ENCODE results near the gene MAP1LC3B. TPM values are rescaled to one million over a fixed set of nuclear protein-coding genes. Genes with fewer than 3 reads are reported as not detected.

MAP1LC3B gene
- total RNA-seq, 1 donor from 2014 or later: 118 TPM

DNA sequence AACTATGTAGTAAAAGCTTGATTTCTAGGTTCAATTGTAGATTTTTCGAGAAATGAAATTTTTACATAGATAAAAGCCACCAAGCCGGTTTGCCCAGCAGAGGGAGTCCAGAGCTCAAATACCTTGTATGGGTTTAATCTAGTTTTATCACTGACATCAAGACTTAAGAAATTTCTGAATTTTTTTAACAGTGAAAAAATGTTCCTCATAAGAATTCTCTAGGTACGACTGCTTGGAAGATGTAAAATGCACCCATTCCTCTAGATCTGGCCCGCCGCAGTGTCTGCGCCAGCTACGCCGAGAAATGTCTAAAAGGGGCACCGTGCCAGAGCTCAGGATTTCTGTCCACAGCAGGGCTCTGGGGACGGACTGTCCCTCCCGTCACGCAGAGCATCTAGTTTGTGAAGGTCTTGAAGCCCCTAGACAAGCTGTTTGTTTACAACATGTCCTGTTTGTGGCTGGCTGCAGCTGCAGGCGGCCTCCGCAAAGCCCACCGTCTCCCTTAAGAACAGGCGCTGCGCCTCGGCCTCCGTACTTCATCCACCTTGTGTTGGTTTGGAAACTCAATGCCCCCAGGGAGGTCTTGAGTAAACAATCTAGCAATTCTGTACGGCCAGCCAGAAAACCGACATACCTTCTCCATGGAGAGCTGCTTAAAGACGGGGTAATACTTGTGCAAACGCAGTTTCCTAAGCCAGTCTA is 24.8 kb downstream of the MAP1LC3B start:
- ATAC-seq (ENCODE audit: poor library complexity) (no peak), DNase-seq (peak; percentile 60)
- intact Hi-C loops (cut with DNase I): loop anchor here (10.0 kb wide), 1 partner anchor 138 kb away; no protein-coding TSS in a partner anchor

DNA sequence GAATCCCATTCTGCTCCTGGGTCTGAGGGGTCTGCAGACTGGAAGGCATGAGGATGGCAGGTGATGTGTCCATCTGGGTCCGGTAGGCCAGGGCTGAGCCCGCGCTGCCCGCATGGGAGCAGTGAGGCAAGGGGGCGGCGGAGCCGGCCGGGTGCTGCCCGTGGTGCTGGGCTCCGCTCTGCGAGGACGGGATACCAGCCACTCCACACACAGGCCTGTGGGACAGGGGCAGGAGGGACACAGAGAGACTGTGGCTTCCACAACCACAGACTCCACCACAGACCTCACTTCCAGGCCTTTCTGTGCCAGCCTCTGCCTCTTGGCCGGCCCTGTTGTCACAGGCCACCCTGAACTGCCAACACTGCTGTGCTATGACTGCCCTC is 25.4 kb downstream of the MAP1LC3B start:
- intact Hi-C loops (cut with DNase I): loop anchor here (10.0 kb wide), 1 partner anchor 137 kb away; no protein-coding TSS in a partner anchor
- no peak for ATAC-seq (ENCODE audit: poor library complexity)
- DNase-seq: no peak

DNA sequence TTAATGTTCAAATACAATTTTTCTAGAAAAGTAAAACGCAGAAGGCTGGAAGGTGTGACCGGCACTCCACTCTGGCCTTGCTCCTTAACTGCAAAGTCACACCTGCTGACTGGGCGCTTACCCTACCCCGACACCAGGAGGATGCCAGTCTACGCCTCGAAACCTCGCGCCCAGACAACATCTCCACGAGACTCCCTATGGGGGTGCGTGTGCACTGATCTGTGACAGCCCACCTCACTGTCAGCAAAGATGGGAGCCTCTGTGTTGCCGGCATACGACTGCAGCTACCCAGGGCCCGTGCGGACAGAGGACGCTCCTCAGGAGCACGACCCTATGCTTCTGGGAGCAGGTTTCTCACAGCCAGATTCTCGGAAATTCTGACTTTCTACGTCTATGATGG is 26.1 kb downstream of the MAP1LC3B start:
- no peak for DNase-seq
- no peak for ATAC-seq (ENCODE audit: poor library complexity)
- intact Hi-C loops (cut with DNase I): loop anchor here (10.0 kb wide), 1 partner anchor 137 kb away; no protein-coding TSS in a partner anchor

DNA sequence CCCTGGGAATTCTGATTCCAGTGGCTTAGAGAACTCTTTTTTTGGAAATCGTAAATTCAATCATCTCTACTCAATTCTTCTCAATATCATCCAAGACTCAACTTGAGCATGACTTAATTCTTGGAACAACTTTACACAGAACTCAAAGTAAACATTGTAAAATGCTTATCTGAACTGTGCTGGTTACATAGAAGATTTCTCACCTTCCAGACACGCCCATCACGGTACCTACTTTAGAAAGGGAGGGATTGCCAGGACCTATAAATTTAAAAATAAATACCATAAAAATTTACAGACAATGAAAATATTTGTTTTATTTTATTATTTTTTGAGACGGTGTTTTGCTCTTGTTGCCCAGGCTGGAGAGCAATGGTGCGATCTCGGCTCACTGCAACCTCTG is 26.5 kb downstream of the MAP1LC3B start:
- intact Hi-C loops (cut with DNase I): loop anchor here (10.0 kb wide), 1 partner anchor 136 kb away; no protein-coding TSS in a partner anchor
- ATAC-seq (ENCODE audit: poor library complexity): no peak
- DNase-seq: no peak

DNA sequence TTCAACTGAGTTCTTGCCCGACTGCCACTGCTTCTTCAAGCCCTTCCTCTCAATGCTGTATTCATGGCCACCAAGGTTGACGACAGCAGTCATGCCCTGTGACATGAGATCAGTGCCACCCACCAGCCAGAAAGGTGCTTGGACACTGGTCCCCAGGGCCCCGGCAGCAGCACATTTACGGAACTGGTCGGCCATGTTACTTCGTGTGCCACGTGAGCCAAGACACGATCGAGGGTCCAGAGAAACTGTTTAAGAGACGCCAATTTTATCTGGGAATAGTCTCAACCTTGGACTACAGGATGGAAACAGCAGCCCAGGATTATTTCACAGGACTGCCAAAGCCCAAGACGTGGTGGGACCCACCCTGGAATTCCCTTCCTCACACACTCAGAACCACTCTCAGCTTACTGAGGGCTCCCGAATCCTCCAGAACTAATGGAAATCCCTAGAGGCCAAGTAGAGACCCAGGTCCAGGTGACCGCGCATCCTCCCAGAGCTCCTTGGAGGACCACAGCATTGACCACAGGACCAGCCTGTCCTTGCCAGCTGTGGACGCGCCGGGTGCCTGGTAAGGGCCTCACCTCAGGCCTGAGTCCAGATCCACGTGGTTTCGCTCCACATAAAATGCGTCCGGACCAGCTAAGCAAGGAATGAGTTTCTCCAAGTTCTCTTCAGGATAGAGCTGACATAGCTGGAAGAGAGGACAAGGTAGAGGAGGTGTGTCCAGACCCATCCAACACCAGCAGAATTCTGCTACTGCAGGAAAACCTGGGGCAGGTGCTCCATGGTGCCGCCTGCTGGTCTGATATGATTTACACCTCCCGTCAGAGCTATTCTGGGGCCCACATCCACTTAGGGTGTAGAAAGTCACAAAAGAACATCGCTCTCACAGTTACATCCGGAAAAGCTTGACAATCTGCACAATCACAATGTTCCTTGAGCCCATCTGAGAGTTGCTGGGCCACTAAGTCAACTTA is 28.2 kb downstream of the MAP1LC3B start:
- intact Hi-C loops (cut with DNase I): no loop called here

DNA sequence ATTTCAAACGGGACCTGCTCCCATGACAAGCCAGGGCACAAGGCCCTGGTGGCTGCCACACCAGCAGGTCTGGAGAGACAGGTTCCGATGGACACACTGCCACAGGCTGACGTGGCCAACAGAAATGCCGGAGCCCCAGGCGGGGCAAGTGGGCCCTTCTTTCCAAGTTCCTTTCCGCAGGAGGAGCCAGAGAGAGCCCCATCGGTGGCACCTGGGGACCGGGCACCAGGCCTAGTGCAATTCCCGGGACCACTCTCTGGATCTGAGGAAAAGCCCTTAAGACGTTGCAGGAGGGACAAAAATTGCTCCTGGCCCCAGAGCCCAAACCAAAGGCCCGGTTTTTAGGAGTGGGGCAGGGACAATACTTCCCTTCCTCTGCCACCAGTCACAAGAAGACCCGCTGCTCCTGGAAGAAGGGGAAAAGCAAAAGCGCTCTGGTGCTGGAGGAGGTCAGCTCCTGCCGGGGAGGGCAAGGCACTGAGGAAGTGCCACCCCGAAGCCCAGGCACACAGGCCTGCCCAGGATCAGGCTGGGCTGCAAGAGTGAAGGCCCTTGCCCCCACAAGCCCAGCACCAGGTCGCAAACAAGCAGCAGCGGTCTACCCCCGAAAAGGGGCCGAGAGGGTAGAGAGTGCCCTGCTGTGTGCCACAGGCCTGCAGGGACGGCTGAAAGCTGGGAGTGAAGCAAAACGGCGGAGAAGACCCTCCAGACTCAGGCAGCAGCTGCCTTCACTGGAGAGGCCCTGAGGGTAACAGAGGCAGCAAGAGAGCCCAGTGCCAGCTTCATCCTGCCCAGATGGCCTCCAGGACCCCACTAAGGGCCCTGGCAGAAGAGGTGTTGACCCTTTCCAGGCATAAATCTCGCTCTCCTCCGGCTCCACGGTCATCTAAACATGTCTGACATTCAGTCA is 29.1 kb downstream of the MAP1LC3B start:
- ATAC-seq (ENCODE audit: poor library complexity): no peak
- intact Hi-C loops (cut with DNase I): no loop called here
- no peak for DNase-seq

More for the DNA sequence above, 28.2 kb downstream of the MAP1LC3B start:
- DNase-seq (no peak), ATAC-seq (ENCODE audit: poor library complexity) (no peak)

DNA sequence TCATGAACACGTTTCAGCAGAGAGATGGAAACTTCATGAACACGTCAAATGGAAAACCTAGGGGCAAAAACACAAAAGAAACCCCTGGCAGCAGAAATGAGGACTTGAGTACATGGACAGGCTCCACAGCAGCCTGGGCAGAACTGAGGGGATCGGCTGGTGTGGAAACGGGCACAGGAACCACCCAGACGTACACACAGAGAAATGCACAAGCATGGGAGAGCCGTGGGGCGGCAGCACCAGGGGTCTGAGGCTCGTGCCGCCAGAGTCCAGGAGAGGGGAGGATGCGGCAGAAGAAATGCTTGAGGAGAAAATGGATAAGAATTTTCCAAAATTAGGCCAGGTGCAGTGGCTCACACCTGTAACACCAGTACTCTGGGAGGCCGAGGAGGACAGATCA is 30.0 kb downstream of the MAP1LC3B start:
- DNase-seq: no peak
- intact Hi-C loops (cut with DNase I): no loop called here
- ATAC-seq (ENCODE audit: poor library complexity): no peak

DNA sequence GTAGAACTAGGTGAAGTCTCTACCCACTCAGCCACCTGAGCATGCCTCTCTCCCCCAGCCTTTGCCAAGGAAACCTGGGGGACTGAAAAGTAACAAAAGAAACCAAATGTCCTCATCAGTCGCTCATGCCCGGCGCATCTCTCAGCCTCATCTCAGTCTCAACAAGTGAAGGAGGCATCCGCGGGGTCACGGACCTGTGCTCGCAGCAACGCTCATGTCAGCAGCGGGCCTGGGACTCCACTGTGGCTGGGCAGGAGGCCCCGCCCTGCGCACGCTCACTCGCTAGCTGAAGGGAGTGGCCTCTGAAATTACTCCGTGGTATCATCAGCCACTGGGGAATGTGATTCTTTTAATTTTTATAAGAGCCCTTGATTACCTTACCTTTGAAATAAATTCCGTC is 31.3 kb downstream of the MAP1LC3B start:
- DNase-seq (no peak), ATAC-seq (ENCODE audit: poor library complexity) (no peak)
- intact Hi-C loops (cut with DNase I): no loop called here

DNA sequence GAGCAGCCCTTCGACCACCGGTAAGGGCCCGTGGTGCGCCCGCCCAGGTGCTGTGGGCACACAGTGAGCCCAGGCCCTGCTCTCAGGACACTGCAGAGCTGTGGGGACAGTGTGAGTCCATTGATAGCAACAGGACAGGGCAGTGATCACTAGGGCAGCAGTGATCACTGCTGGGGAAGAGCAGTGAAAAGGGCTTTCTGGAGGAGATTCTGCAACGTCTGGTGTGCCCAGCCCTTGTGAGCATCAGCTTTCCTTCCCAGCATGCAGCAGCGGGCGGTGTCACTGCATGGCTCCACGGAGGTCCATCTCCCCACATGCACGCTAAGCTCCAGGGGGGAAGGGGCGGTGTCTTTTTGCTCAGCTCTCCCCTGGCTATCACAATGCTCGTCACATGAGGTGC is 32.1 kb downstream of the MAP1LC3B start:
- intact Hi-C loops (cut with DNase I): no loop called here
- no peak for DNase-seq
- no peak for ATAC-seq (ENCODE audit: poor library complexity)

DNA sequence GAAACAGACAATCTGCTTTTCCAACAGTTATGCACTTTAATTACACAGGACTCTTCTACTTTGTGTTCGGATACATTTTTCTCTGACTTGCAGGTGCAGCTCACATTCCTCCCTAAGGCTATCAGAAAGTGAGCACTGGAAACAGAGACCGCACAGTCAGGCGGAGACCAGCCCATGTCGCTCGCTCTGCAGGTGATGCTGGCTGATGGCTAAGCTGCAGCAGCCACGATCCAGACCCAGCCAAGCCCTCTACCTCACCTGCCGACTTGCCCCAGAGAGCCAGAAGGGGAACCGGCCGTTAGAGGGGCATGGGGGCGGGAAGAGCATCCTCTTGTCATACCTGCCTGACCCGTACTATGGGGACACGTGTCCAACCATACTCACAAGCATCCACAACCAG is 33.8 kb downstream of the MAP1LC3B start:
- intact Hi-C loops (cut with DNase I): no loop called here
- no peak for ATAC-seq (ENCODE audit: poor library complexity)

DNA sequence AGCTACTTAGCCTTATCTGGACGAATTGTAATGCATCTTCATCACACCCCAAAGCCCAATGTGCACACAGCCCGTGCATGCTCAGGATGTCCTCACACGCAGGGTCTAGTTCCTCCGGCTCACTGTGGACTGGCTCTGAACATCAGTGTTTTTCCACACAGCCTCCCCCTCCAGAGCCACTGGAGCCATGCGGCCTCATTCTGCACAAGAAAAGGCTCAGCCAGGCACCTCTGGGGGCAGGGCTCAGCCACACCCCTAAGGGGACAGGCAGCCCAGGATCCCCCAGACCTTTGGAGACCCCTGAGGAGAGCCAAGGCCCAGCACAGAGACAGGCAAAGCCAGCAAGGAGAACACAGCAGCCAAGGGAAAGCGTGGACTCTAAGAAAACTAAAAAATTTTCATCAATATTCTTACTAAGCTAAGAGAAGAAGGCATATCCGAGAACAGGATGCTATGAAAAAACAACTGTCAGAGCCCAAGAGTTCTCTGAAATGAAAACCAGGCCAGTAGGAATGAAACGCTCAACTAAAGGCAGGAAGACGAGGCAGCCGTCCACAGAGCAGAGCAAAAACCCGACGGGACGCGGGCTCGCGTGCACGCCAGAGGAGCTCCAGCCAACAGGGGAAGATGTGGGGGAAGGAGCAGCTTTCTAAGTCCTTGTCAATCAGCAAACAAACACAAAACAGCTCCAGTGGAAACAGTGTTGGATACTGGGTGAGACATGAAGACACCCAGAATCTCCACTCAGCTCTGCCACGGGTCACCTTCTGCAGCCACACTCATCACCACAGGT is 34.5 kb downstream of the MAP1LC3B start:
- DNase-seq: peak; percentile 34
- intact Hi-C loops (cut with DNase I): no loop called here
- ATAC-seq (ENCODE audit: poor library complexity): no peak

More for the DNA sequence above, 33.8 kb downstream of the MAP1LC3B start:
- DNase-seq: peak; percentile 26

DNA sequence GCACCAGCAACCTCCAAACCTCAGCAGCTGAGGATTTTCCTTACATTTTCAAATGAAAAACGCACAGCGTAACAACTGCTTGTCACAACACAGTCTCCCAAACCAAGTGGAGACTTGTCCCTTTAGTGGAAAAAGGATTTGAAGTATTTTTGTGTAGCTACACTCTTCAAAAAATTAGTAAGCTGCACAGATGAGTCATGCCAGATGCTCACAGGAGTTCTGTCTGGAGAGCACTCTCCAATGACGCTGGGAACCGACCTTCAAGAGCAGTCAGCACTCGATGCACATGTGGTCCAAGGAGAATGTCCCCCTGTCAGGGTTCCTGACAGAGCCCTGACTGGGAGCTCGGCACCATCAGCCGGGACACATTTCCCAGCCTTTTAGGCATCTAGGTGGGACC is 39.8 kb downstream of the MAP1LC3B start:
- DNase-seq (peak; percentile 19), ATAC-seq (ENCODE audit: poor library complexity) (peak; percentile 40)
- intact Hi-C loops (cut with DNase I): no loop called here

DNA sequence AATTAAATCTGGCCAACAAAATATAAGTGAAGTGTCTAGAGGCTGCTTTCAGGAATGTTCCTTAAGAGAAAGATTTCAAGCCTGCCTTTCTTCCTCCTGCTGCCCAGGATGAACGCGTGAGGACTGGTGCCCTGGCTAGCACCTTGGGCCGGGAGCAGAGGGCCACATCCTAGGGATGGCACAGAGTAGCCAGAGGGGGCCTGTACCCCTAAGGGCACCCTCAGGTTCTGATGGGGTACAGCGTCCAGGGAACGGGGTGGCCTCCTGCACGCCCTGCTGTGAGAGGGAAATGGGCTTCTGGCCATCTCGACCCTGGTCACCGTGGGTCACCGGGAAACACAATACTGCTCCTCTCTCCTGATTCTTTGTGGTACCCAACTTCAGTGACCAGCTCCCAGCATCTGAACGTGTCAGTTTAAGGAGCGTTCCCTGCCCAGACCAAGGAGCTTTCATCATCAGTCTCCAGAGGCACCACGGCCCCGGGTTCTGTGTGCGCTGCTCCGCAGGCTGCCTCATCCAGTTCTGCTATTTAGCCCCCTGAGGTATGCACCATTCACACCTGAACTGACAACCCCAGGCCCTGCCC is 40.3 kb downstream of the MAP1LC3B start:
- no peak for ATAC-seq (ENCODE audit: poor library complexity)

DNA sequence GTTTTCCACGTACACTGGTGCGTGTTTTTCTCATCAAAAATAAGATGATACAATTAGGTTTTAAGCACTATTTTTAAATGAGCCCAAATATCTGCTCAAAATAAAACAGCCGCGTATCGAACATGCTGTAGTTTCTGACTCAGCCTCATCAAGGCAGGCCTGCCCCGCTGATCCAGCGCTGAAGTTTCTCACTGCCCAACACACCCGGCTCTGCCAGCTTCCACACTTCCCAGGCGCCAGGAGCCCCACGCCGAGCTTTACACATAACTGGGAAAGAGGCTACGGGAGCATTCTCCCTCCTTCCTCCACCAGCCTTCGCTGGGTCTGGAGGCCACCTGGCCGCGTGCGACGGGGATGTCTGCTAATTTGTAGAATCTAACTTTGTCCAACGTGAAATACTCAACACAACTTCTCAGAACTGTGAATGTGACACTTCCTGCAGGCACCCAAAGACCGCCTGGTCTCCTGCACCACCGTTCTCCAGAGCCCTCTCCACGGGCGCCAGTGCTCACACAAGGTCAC is 42.1 kb downstream of the MAP1LC3B start:
- DNase-seq (no peak), ATAC-seq (ENCODE audit: poor library complexity) (no peak)
- intact Hi-C loops (cut with DNase I): no loop called here

More for the DNA sequence above, 40.3 kb downstream of the MAP1LC3B start:
- intact Hi-C loops (cut with DNase I): no loop called here
- DNase-seq: peak; percentile 20

DNA sequence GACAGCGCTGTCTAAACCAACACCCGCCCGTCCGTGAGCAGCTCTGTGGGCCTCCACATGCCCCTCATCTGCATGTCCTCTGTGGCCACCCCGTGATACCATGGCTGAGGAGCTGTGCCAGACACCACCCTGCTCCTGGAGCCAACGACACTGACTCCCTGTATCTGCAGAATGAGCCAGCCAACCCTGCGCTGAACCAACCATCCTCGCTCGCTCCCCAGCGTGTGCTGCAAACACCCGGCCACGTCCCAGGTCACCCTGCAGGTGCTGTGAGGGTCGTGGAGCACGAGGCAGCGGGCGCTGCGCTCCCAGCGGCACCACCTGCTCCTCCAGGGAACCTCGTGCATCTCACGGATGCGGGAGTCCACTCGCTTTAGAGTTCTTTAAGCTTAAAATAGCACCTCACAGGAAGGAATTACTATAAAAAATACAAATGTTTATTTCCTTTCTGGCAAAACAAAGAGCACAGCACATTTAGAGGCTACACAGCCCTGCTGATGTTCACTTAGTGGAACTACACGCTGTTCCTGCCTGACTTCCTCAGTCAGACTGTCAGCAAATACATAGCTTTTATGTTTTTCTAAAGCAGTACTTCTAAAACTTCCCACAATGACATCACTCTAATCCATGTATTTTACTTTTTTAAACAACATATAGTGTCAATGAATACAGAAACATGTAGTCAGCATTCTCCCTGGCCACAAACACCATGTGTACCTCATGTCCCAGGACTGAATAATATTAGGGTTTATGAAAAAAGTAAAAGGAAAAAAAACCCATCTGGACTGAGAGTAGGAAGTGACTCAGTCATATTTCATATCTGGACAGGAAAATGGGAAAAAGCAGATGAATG is 43.5 kb downstream of the MAP1LC3B start:
- DNase-seq: peak; percentile 52
- intact Hi-C loops (cut with DNase I): no loop called here

More for the DNA sequence above, 43.5 kb downstream of the MAP1LC3B start:
- peak; percentile 47 for ATAC-seq (ENCODE audit: poor library complexity)
